ENCODE results near the gene GUCD1.

DNA sequence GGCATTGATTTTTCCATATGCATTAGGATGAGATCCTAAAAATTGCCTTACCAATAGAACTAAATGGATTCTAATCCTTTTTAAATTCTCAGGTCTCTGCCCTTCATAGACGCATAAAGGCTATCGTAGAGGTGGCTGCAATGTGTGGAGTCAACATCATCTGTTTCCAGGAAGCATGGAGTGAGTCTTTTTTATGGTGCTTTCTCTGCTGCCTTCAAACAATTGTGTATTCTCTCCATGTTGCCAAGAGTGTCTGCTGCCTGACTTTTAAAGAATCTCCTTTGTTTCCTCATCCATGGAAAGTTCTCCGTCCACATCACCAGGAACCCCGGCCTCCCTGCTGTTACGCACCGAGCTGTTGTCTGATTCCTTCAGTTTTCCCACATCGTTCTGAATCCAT, 52.9 kb downstream of the GUCD1 start:
- TF ChIP-seq, protein P1, sequence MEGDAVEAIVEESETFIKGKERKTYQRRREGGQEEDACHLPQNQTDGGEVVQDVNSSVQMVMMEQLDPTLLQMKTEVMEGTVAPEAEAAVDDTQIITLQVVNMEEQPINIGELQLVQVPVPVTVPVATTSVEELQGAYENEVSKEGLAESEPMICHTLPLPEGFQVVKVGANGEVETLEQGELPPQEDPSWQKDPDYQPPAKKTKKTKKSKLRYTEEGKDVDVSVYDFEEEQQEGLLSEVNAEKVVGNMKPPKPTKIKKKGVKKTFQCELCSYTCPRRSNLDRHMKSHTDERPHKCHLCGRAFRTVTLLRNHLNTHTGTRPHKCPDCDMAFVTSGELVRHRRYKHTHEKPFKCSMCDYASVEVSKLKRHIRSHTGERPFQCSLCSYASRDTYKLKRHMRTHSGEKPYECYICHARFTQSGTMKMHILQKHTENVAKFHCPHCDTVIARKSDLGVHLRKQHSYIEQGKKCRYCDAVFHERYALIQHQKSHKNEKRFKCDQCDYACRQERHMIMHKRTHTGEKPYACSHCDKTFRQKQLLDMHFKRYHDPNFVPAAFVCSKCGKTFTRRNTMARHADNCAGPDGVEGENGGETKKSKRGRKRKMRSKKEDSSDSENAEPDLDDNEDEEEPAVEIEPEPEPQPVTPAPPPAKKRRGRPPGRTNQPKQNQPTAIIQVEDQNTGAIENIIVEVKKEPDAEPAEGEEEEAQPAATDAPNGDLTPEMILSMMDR (optimal IDR thresholded peaks at IDR 0.05 in 1 of 3, IDR thresholded peaks at IDR 0.05 in 1 of 3, conservative IDR thresholded peaks at IDR 0.05 in 1 of 3; ENCODE audit: extremely low read depth in 1 of 3, insufficient read depth in 2 of 3, low read length in 3 of 3): no peak
- no peak for TF ChIP-seq EZH2 (IDR thresholded peaks at IDR 0.05; ENCODE audit: low read length)
